HepG2 (cell line): ENCODE results near the gene MICALL2. TPM values are rescaled to one million over a fixed set of nuclear protein-coding genes. Genes with fewer than 3 reads are reported as not detected.

Experiments used
- CCDC6 ChIP-seq: sonication (generic); formaldehyde crosslinking; IDR thresholded peaks from 2 replicates; pipeline ENCODE4 v1.8.1; 2022; ENCODE audit warnings: mild to moderate bottlenecking, missing genetic modification reagents, moderate library complexity
- E2F5 ChIP-seq: sonication (generic); formaldehyde crosslinking; conservative IDR thresholded peaks from 2 replicates; pipeline ENCODE4 v1.4.0; 2020; ENCODE audit warnings: missing genetic modification reagents
- FOSL2 ChIP-seq: sonication (generic); formaldehyde crosslinking; IDR thresholded peaks from 2 replicates; pipeline ENCODE4 v1.4.0; 2020; ENCODE audit warnings: missing genetic modification reagents
- MTA1 ChIP-seq: sonication (generic); formaldehyde crosslinking; IDR thresholded peaks from 2 replicates; pipeline ENCODE4 v1.4.0; 2020; ENCODE audit warnings: missing genetic modification reagents, mild to moderate bottlenecking, borderline replicate concordance
- MXD4 ChIP-seq: IDR thresholded peaks from 2 replicates; pipeline ENCODE4 v1.6.1; 2016; ENCODE audit warnings: mild to moderate bottlenecking, missing biosample characterization, missing genetic modification reagents
- NFE2 ChIP-seq: sonication (generic); formaldehyde crosslinking; IDR thresholded peaks from 2 replicates; pipeline ENCODE4 v1.4.0; 2020; ENCODE audit warnings: missing genetic modification reagents
- NFKBIZ ChIP-seq: IDR thresholded peaks from 2 replicates; pipeline ENCODE4 v1.6.1; 2018; ENCODE audit warnings: missing genetic modification reagents, missing compliant biosample characterization
- SAP130 ChIP-seq: IDR thresholded peaks from 2 replicates; pipeline ENCODE4 v1.6.1; 2016; ENCODE audit warnings: low read depth
- SNAPC4 ChIP-seq: sonication (generic); formaldehyde crosslinking; IDR thresholded peaks from 2 replicates; pipeline ENCODE4 v1.4.0; 2020; ENCODE audit warnings: mild to moderate bottlenecking, missing genetic modification reagents
- THRA ChIP-seq: sonication (generic); formaldehyde crosslinking; IDR thresholded peaks from 2 replicates; pipeline ENCODE4 v1.4.0; 2020; ENCODE audit warnings: missing genetic modification reagents, borderline replicate concordance
- YEATS2 ChIP-seq: sonication (generic); formaldehyde crosslinking; IDR thresholded peaks from 2 replicates; pipeline ENCODE4 v1.4.0; 2020; ENCODE audit warnings: missing genetic modification reagents, borderline replicate concordance
- ZBTB2 ChIP-seq: sonication (generic); formaldehyde crosslinking; IDR thresholded peaks from 2 replicates; pipeline ENCODE4 v1.8.0; 2022; ENCODE audit warnings: low read depth, missing genetic modification reagents
- ZFAT ChIP-seq: sonication (generic); formaldehyde crosslinking; conservative IDR thresholded peaks from 2 replicates; pipeline ENCODE4 v1.8.1; 2023; ENCODE audit warnings: missing genetic modification reagents, inconsistent platforms
- ZNF256 ChIP-seq: sonication (generic); formaldehyde crosslinking; conservative IDR thresholded peaks from 2 replicates; pipeline ENCODE4 v1.4.0; 2020; ENCODE audit warnings: missing genetic modification reagents
- ZNF281 ChIP-seq: sonication (generic); formaldehyde crosslinking; IDR thresholded peaks from 2 replicates; pipeline ENCODE4 v1.4.0; 2020; ENCODE audit warnings: missing genetic modification reagents, borderline replicate concordance
- ZNF33B ChIP-seq: sonication (generic); formaldehyde crosslinking; IDR thresholded peaks from 2 replicates; pipeline ENCODE4 v1.5.1; 2020; ENCODE audit warnings: mild to moderate bottlenecking, missing genetic modification reagents
- ZNF562 ChIP-seq: sonication (generic); formaldehyde crosslinking; IDR thresholded peaks from 2 replicates; pipeline ENCODE4 v1.8.0; 2022; ENCODE audit warnings: missing genetic modification reagents, borderline replicate concordance
- ZNF567 ChIP-seq: sonication (generic); formaldehyde crosslinking; IDR thresholded peaks from 2 replicates; pipeline ENCODE4 v1.8.1; 2023; ENCODE audit warnings: mild to moderate bottlenecking, missing genetic modification reagents, borderline replicate concordance
- polyA plus RNA-seq, 8 experiments: library from polyadenylated mRNA; depleted of rRNA in 3 of 8; stranded (reverse) in 7 of 8; unstranded in 1 of 8; fragments of >200 nt; fragmentation: Illumina TruSeq in 4 of 8; extraction: Trizol in 4 of 8; gene quantifications; 2 replicates each; pipeline versions ENCODE4 v1.2.1 to v1.2.3, GENCODE V29; 2011 to 2016; ENCODE audit warnings: low read depth in 4 of 8, missing spikeins in 1 of 8, mixed read lengths in 1 of 8; ENCODE audit not compliant: insufficient read depth in 1 of 8
- total RNA-seq, 5 experiments: library from RNA; depleted of rRNA; stranded (reverse); fragments of >200 nt; fragmentation: Illumina TruSeq; extraction: Trizol; gene quantifications; 2 replicates each; pipeline ENCODE4 v1.2.3, GENCODE V29; 2016; ENCODE audit warnings: low read depth in 1 of 5

The MICALL2 gene
- total and polyA plus RNA-seq, 2 of the 13 experiments (the other 11 are each of a cell fraction or from before 2014, with no cell fraction given) = 5.8 to 12.4 TPM

GRCh38 chr7:1397491-1398327, 61.6 kb downstream of the MICALL2 start (continued):
- TF ChIP-seq YEATS2 (no peak), NFKBIZ (CRISPR knock-in tag) (no peak), MTA1 (CRISPR knock-in tag) (no peak), SNAPC4 (CRISPR knock-in tag) (no peak), SAP130 (CRISPR knock-in tag) (peak; percentile 22; the same call in 1 of the 2 replicates), E2F5 (no peak), MXD4 (CRISPR knock-in tag) (no peak), ZNF33B (CRISPR knock-in tag) (no peak), ZNF281 (CRISPR knock-in tag) (no peak), ZFAT (no peak), ZNF562 (no peak), NFE2 (CRISPR knock-in tag) (peak; percentile 58; the same call in 1 of the 2 replicates), FOSL2 (peak; percentile 79), ZNF567 (CRISPR knock-in tag) (no peak), ZBTB2 (no peak), CCDC6 (CRISPR knock-in tag) (no peak), ZNF256 (CRISPR knock-in tag) (no peak), THRA (CRISPR knock-in tag) (no peak)
